ENCODE results near the gene ITSN2. TPM values are rescaled to one million over a fixed set of nuclear protein-coding genes. Genes with fewer than 3 reads are reported as not detected.

Gene ITSN2
- total RNA-seq, 4 donors from 2014 or later = 58.1 to 68.4 (median 65.8) TPM

- intact Hi-C loops (cut with DNase I; ENCODE audit: low total_unique reads) = no loop called here
- 31 to 59% methylated on average over 13 to 26 of the region's 38 CpGs for whole genome bisulfite sequencing, 2 donors
- TF ChIP-seq CTCF (IDR thresholded peaks at IDR 0.05) (no peak), POLR2A (IDR thresholded peaks at IDR 0.05) (no peak)
- DNase-seq (ENCODE audit: low spot score in 2 of 2) = no peak
- no peak overlapping the region for H3K4me3 ChIP-seq (ENCODE audit: low read depth, poor library complexity, severe bottlenecking)
These were observed 42.1 kb upstream of the ITSN2 start for GRCh38 chr2:24402242-24403097.

GRCh38 chr2:24400207-24400907 is 40.0 kb upstream of the ITSN2 start:
- 80 to 87% methylated on average over 18 of the region's 18 CpGs for WGBS, 2 donors
- H3K4me3 ChIP-seq (ENCODE audit: low read depth, poor library complexity, severe bottlenecking) = no peak overlapping the region
- DNase-seq (ENCODE audit: low spot score in 2 of 2) = peak in 1 of 2 donors; percentile 21
- TF ChIP-seq CTCF (IDR thresholded peaks at IDR 0.05) (no peak), POLR2A (IDR thresholded peaks at IDR 0.05) (no peak)
- intact Hi-C loops (cut with DNase I; ENCODE audit: low total_unique reads) = no loop called here

GRCh38 chr2:24399434-24400206 is 39.3 kb upstream of the ITSN2 start:
- no peak for TF ChIP-seq CTCF (IDR thresholded peaks at IDR 0.05)
- TF ChIP-seq POLR2A (IDR thresholded peaks at IDR 0.05) = no peak
- intact Hi-C loops (cut with DNase I; ENCODE audit: low total_unique reads) = no loop called here
- peak in 1 of 2 donors; percentile 15 for DNase-seq (ENCODE audit: low spot score in 2 of 2)
- H3K4me3 ChIP-seq (ENCODE audit: low read depth, poor library complexity, severe bottlenecking) = no peak overlapping the region
- WGBS, 2 donors = 66 to 70% methylated on average over 10 of the region's 10 CpGs

- DNase-seq (ENCODE audit: low spot score in 2 of 2) = peak in 1 of 2 donors; percentile 25
- intact Hi-C loops (cut with DNase I; ENCODE audit: low total_unique reads) = no loop called here
- H3K4me3 ChIP-seq (ENCODE audit: low read depth, poor library complexity, severe bottlenecking) = no peak overlapping the region
- no peak for TF ChIP-seq CTCF (IDR thresholded peaks at IDR 0.05)
- no peak for TF ChIP-seq POLR2A (IDR thresholded peaks at IDR 0.05)
- 93 to 98% methylated on average over 4 of the region's 4 CpGs for WGBS, 2 donors
These were observed 34.7 kb upstream of the ITSN2 start for GRCh38 chr2:24394998-24395397.

GRCh38 chr2:24392542-24393059 is 32.3 kb upstream of the ITSN2 start:
- intact Hi-C loops (cut with DNase I; ENCODE audit: low total_unique reads) = no loop called here
- no peak overlapping the region for H3K4me3 ChIP-seq (ENCODE audit: low read depth, poor library complexity, severe bottlenecking)
- WGBS, 2 donors = 67 to 71% methylated on average over 5 of the region's 5 CpGs
- TF ChIP-seq POLR2A (IDR thresholded peaks at IDR 0.05) = no peak
- TF ChIP-seq CTCF (IDR thresholded peaks at IDR 0.05) = no peak
- DNase-seq (ENCODE audit: low spot score in 2 of 2) = peak in 1 of 2 donors; percentile 39

Measured in lower leg skin (tissue), 4 donors.